Left ventricle myocardium inferior (tissue), 1 donor: Measurements from ENCODE around the gene VAV3. TPM values are rescaled to one million over a fixed set of nuclear protein-coding genes. Genes with fewer than 3 reads are reported as not detected.
"Not testable (repeated sequence)": the region's sequence is repeated elsewhere in the genome, so short reads cannot be mapped to it uniquely, and the experiment has no call there.

Source experiments
- DNase-seq: peaks from one replicate; pipeline ENCODE4 v3.0.0-alpha.2; 2020
- H3K27ac ChIP-seq: fragments of 200-600 bp; replicated peaks from 2 replicates; pipeline ENCODE4 v1.8.0; 2021
- H3K27me3 ChIP-seq: fragments of 200-600 bp; 2 replicates; pipeline ENCODE4 v1.8.0; 2021; ENCODE audit warnings: low read depth
- H3K36me3 ChIP-seq: fragments of 200-600 bp; 2 replicates; pipeline ENCODE4 v1.8.0; 2021
- H3K4me1 ChIP-seq: fragments of 200-600 bp; 2 replicates; pipeline ENCODE4 v1.8.0; 2021
- H3K4me3 ChIP-seq: fragments of 200-600 bp; 2 replicates; pipeline ENCODE4 v1.8.0; 2021; ENCODE audit warnings: mild to moderate bottlenecking, moderate library complexity
- H3K9me3 ChIP-seq: fragments of 200-600 bp; replicated peaks from 2 replicates; pipeline ENCODE4 v1.8.0; 2021
- CTCF ChIP-seq: fragments of 200-600 bp; IDR thresholded peaks from 2 replicates; pipeline ENCODE4 v1.8.0; 2021; ENCODE audit warnings: antibody characterized with exemption, mild to moderate bottlenecking, borderline replicate concordance
- intact Hi-C: fragments of 100-400 bp; cut with micrococcal nuclease; formaldehyde crosslinking; loops from one replicate; pipeline ENCODE4 v1.11.0; 2022
- total RNA-seq: library from RNA; stranded (reverse); fragmentation: NEBNext Ultra II Directional; extraction: Animal tissue kit (Norgen Biotek cat#: 25700); gene quantifications from one replicate; pipeline ENCODE4 v1.2.1, GENCODE V29; 2021
- donor health status: DM: no; HTN: yes; CAD: no; lungs with severe emphysema.

The VAV3 gene
- total RNA-seq, 1 donor from 2014 or later: 1.4 TPM

GRCh38 chr1:107739201-107739600 is 225.8 kb downstream of the VAV3 start:
- Histone ChIP-seq H3K4me1 (no peaks in the 10 kb centered on the region), H3K27me3 (no peaks in the 10 kb centered on the region), H3K9me3 (peaks cover 1% of the 10 kb centered on the region), H3K36me3 (no peaks in the 10 kb centered on the region), H3K27ac (no peak overlapping the region), H3K4me3 (no peak overlapping the region)
- intact Hi-C loops: no loop called here
- TF ChIP-seq CTCF: no peak
- no peak for DNase-seq

DNA sequence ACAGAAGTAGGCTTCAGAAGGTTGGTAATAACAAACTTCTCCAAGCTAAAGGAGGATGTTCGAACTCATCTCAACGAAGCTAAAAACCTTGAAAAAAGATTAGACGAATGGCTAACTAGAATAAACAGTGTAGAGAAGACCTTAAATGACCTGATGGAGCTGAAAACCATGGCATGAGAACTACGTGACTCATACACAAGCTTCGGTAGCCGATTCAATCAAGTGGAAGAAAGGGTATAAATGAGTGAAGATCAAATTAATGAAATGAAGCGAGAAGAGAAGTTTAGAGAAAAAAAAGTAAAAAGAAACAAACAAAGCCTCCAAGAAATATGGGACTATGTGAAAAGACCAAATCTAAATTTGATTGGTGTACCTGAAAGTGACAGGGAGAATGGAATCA is 231.6 kb downstream of the VAV3 start:
- H3K9me3 ChIP-seq, intact Hi-C loops, DNase-seq, H3K36me3 ChIP-seq, H3K4me3 ChIP-seq, H3K27ac ChIP-seq, H3K27me3 ChIP-seq, H3K4me1 ChIP-seq: not testable (repeated sequence)

DNA sequence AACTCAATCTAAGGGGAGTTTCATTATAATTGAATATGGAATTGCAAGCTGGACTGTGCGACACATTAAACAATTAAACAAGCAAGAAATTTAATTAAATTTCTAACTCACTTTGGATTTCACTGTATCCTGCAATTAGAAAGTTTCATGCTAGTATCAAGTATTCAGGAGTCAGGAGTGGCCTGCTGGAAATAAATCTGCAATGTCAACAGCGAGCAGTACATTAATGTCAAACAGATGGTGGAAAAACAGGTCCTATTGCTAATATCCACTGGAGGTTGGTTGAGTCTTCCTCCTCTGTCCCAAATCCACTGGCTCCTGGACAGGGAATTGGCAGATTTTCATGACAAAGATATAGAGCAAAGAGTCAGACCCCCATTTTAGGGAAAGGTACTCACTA is 237.1 kb downstream of the VAV3 start:
- no peak overlapping the region for H3K4me3 ChIP-seq
- no peak overlapping the region for H3K27ac ChIP-seq

GRCh38 chr1:107726860-107727259 is 238.1 kb downstream of the VAV3 start:
- Histone ChIP-seq H3K4me3 (no peak overlapping the region), H3K27me3 (no peaks in the 10 kb centered on the region), H3K36me3 (no peaks in the 10 kb centered on the region), H3K4me1 (no peaks in the 10 kb centered on the region), H3K27ac (no peak overlapping the region), H3K9me3 (no peaks in the 10 kb centered on the region)
- DNase-seq: no peak
- intact Hi-C loops: no loop called here
- no peak for TF ChIP-seq CTCF

More for the DNA sequence above, 237.1 kb downstream of the VAV3 start:
- no peak for DNase-seq
- no peak for TF ChIP-seq CTCF
- H3K36me3 ChIP-seq: no peaks in the 10 kb centered on the region
- H3K4me1 ChIP-seq: no peaks in the 10 kb centered on the region
- intact Hi-C loops: no loop called here
- H3K27me3 ChIP-seq: no peaks in the 10 kb centered on the region
- no peaks in the 10 kb centered on the region for H3K9me3 ChIP-seq

- DNase-seq: no peak
- Histone ChIP-seq H3K9me3 (no peaks in the 10 kb centered on the region), H3K27me3 (no peaks in the 10 kb centered on the region), H3K36me3 (no peaks in the 10 kb centered on the region), H3K4me1 (no peaks in the 10 kb centered on the region), H3K27ac (no peak overlapping the region), H3K4me3 (no peak overlapping the region)
- TF ChIP-seq CTCF: no peak
- intact Hi-C loops: no loop called here
Measured at GRCh38 chr1:107724648-107725047, 240.3 kb downstream of the VAV3 start.

DNA sequence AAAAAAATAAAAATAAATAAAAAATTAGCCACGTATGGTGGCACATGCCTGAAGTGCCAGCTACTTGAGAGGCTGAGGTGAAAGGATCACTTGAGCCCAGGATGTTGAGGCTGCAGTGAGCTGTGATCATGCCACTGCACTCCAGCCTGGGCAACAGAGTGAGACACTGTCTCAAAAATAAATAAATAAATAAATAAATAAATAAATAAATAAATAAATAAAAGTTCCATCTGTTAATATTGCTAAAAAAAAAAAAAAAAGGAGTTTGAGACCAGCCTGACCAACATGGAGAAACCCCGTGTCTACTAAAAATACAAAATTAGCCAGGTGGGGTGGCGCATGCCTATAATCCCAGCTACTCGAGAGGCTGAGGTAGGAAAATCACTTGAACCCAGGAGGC is 244.8 kb downstream of the VAV3 start:
- DNase-seq, H3K4me3 ChIP-seq, H3K4me1 ChIP-seq, intact Hi-C loops, H3K27ac ChIP-seq, H3K36me3 ChIP-seq, H3K27me3 ChIP-seq, H3K9me3 ChIP-seq: not testable (repeated sequence)

DNA sequence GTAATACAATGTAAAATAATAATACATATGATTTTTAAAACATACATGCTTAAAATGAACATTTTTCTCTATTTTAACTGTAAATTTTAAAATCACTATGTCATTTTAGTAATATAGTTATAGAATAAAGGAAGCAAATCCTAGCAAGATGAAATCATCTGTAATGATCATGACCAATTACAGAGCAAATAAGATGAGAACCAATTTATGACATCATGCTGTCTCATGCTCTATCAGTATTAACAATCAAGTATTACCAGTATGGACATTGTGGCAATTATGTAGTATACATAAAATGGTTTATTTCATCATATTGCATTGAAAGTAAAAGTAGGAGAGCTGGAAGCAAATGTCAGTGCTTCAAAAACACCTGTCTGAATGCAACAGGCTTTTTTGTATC is 255.0 kb downstream of the VAV3 start:
- H3K4me3 ChIP-seq: no peak overlapping the region
- H3K9me3 ChIP-seq: peaks cover 14% of the 10 kb centered on the region
- no peak overlapping the region for H3K27ac ChIP-seq
- no peak for TF ChIP-seq CTCF
- no peaks in the 10 kb centered on the region for H3K36me3 ChIP-seq
- intact Hi-C loops: no loop called here
- H3K27me3 ChIP-seq: no peaks in the 10 kb centered on the region
- no peak for DNase-seq
- no peaks in the 10 kb centered on the region for H3K4me1 ChIP-seq
